Endothelial cell of umbilical vein (primary cell): ENCODE measurements around the gene DOCK1. TPM values are rescaled to one million over a fixed set of nuclear protein-coding genes. Genes with fewer than 3 reads are reported as not detected.

Experiments used
- BruUV-seq: library from RNA; stranded (reverse); fragments of 400-500 nt; replicated peaks from 2 replicates; lab custom pipeline; 2021; lab: Mats Ljungman, UMichigan
- CTCF ChIA-PET: fragments of 300-600, 350-600 bp; sonication (Branson Sonifier 250); formaldehyde crosslinking; loops from one replicate; lab custom pipeline; 2021; ENCODE audit warnings: antibody characterized with exemption, inconsistent platforms; lab: Charles Lee
- POLR2A ChIA-PET: fragments of 300-600, 350-600 bp; sonication (Branson Sonifier 250); formaldehyde crosslinking; loops from one replicate; lab custom pipeline; 2021; ENCODE audit warnings: antibody characterized with exemption, inconsistent platforms; lab: Charles Lee
- DNase-seq: peaks from one replicate; pipeline ENCODE4 v3.0.0-alpha.2; 2011; ENCODE audit warnings: low read depth, low spot score
- FAIRE-seq: peaks from 2 replicates; lab custom pipeline; 2011; peaks lifted over from hg19 to GRCh38; lab: Jason Lieb, UNC
- H2AFZ ChIP-seq: 2 replicates; pipeline ENCODE4 v1.6.0; 2012; ENCODE audit warnings: low read depth, low read length, control low read depth, inconsistent platforms
- H3K27ac ChIP-seq: 2 replicates; pipeline ENCODE4 v1.5.1; 2011; ENCODE audit warnings: low read depth, mild to moderate bottlenecking, control low read depth, low read length, moderate library complexity; ENCODE audit not compliant: insufficient read depth
- H3K27me3 ChIP-seq, 2 experiments: 2 replicates each; pipeline versions ENCODE4 v1.6.0 to v1.6.1; 2011; ENCODE audit warnings: low read length in 2 of 2, mixed read lengths in 1 of 2; ENCODE audit not compliant: control insufficient read depth in 2 of 2, insufficient read depth in 2 of 2
- H3K36me3 ChIP-seq, 2 experiments: 2 replicates in 1 of 2; 3 replicates in 1 of 2; pipeline ENCODE4 v1.5.1; 2011; ENCODE audit warnings: low read length in 2 of 2, mild to moderate bottlenecking in 1 of 2, moderate library complexity in 1 of 2; ENCODE audit not compliant: control insufficient read depth in 2 of 2, insufficient read depth in 2 of 2; ENCODE audit errors: extremely low read depth in 1 of 2
- H3K4me1 ChIP-seq: 3 replicates; pipeline ENCODE4 v1.5.1; 2011; ENCODE audit warnings: mild to moderate bottlenecking, low read length; ENCODE audit not compliant: control insufficient read depth, insufficient read depth; ENCODE audit errors: extremely low read depth
- H3K4me2 ChIP-seq: 2 replicates; pipeline ENCODE4 v1.6.1; 2011; ENCODE audit warnings: low read length, control low read depth, mixed read lengths; ENCODE audit not compliant: insufficient read depth
- H3K4me3 ChIP-seq, 3 experiments: fragments of 200-600 bp in 1 of 3; sonication (generic), shearing (Covaris generic) in 1 of 3; replicated peaks in 1 of 3; 2 replicates each; pipeline ENCODE4 v1.5.1; 2011 to 2016; ENCODE audit warnings: control low read depth in 3 of 3, low read length in 3 of 3, mild to moderate bottlenecking in 2 of 3, inconsistent platforms in 1 of 3, low read depth in 1 of 3, moderate library complexity in 1 of 3; ENCODE audit not compliant: insufficient read depth in 1 of 3
- H3K79me2 ChIP-seq: 2 replicates; pipeline ENCODE4 v1.6.0; 2012; ENCODE audit warnings: low read length, inconsistent platforms; ENCODE audit not compliant: control insufficient read depth, insufficient read depth
- H3K9ac ChIP-seq: replicated peaks from 2 replicates; pipeline ENCODE3; 2011; ENCODE audit warnings: low read length, control low read depth; ENCODE audit not compliant: insufficient read depth; ENCODE audit errors: extremely low read depth
- H3K9me1 ChIP-seq: replicated peaks from 3 replicates; pipeline ENCODE4 v1.6.0; 2011; ENCODE audit warnings: mild to moderate bottlenecking, low read length; ENCODE audit not compliant: control insufficient read depth, insufficient read depth; ENCODE audit errors: extremely low read depth
- H3K9me3 ChIP-seq: replicated peaks from 2 replicates; pipeline ENCODE4 v1.5.1; 2012; ENCODE audit warnings: low read length, inconsistent platforms; ENCODE audit not compliant: control insufficient read depth, insufficient read depth
- H4K20me1 ChIP-seq: replicated peaks from 2 replicates; pipeline ENCODE3; 2011; ENCODE audit warnings: mild to moderate bottlenecking, low read length; ENCODE audit not compliant: control insufficient read depth, insufficient read depth; ENCODE audit errors: extremely low read depth
- CTCF ChIP-seq, 2 donors: IDR thresholded peaks; 1 replicate in 1 of 2; 2 replicates in 1 of 2; pipeline ENCODE4 v1.5.1; 2011; ENCODE audit warnings: low read length in 2 of 2, mild to moderate bottlenecking in 2 of 2, moderate library complexity in 2 of 2, control low read depth in 1 of 2, inconsistent platforms in 1 of 2, low read depth in 1 of 2; ENCODE audit not compliant: insufficient read depth in 1 of 2; ENCODE audit errors: extremely low read depth in 1 of 2
- EZH2 ChIP-seq: IDR thresholded peaks from 2 replicates; pipeline ENCODE4 v1.6.1; 2012; ENCODE audit warnings: borderline replicate concordance, low read depth, mild to moderate bottlenecking, moderate library complexity, low read length, inconsistent platforms; ENCODE audit not compliant: severe bottlenecking
- FOS ChIP-seq: IDR thresholded peaks from 2 replicates; pipeline ENCODE4 v1.6.1; 2011; ENCODE audit warnings: mild to moderate bottlenecking, low read length, moderate library complexity, borderline replicate concordance; ENCODE audit not compliant: insufficient read depth
- GATA2 ChIP-seq: IDR thresholded peaks from 2 replicates; pipeline ENCODE4 v1.7.0; 2011; ENCODE audit warnings: low read depth, mild to moderate bottlenecking, moderate library complexity, mixed read lengths, low read length; ENCODE audit not compliant: insufficient read length, insufficient read depth
- JUN ChIP-seq: IDR thresholded peaks from 2 replicates; pipeline ENCODE4 v1.6.1; 2011; ENCODE audit warnings: borderline replicate concordance, low read depth; ENCODE audit not compliant: insufficient read length, insufficient read depth
- MAX ChIP-seq: IDR thresholded peaks from 2 replicates; pipeline ENCODE4 v1.6.1; 2011; ENCODE audit not compliant: insufficient read depth, insufficient read length
- MYC ChIP-seq: IDR thresholded peaks from one replicate; pipeline ENCODE4 v1.6.1; 2011; ENCODE audit warnings: mild to moderate bottlenecking, low read depth, low read length
- POLR2A ChIP-seq: IDR thresholded peaks from 2 replicates; pipeline ENCODE4 v1.6.1; 2012; ENCODE audit warnings: low read depth, mild to moderate bottlenecking, control low read depth, low read length
- dilution Hi-C: fragments of 300-500 bp; cut with MboI; formaldehyde crosslinking; loops from one replicate; pipeline ENCODE4 v1.15.0; 2019; ENCODE audit warnings: low sequenced_read_pairs; ENCODE audit not compliant: extremely low pct_ligation_motif_present
- intact Hi-C: fragments of 100-400 bp; cut with micrococcal nuclease; formaldehyde crosslinking; loops from one replicate; pipeline ENCODE4 v1.10.0; 2022
- polyA plus RNA-seq, 4 experiments: library from polyadenylated mRNA; depleted of rRNA in 3 of 4; stranded (reverse) in 3 of 4; unstranded in 1 of 4; fragments of >200 nt; gene quantifications; 2 replicates each; pipeline versions ENCODE4 v1.2.1 to v1.2.3, GENCODE V29; 2011 to 2012; ENCODE audit warnings: missing spikeins in 1 of 4
- total RNA-seq: library from RNA; stranded (reverse); gene quantifications from 2 replicates; pipeline ENCODE4 v1.2.3, GENCODE V29; 2021

The DOCK1 gene
- total and polyA plus RNA-seq, 2 donors (not counting 3 experiments of a cell fraction or from before 2014, with no cell fraction given) = 22.5 to 83.1 TPM

GRCh38 chr10:127193125-127193524 lies 287.9 kb downstream of the DOCK1 start:
- DNase-seq (no peak), FAIRE-seq (no peak)
- Histone ChIP-seq H3K27ac (no peak overlapping the region), H3K4me3 (no peak overlapping the region), H3K79me2 (no peaks in the 10 kb centered on the region), H3K9me1 (no peaks in the 10 kb centered on the region), H3K27me3 (peaks cover 5 to 19% of the 10 kb centered on the region in 2 experiments), H2AFZ (no peak overlapping the region), H3K4me1 (peaks cover 4% of the 10 kb centered on the region), H4K20me1 (peaks cover 4% of the 10 kb centered on the region), H3K4me2 (no peak overlapping the region), H3K36me3 (no peaks in the 10 kb centered on the region), H3K9ac (no peak overlapping the region), H3K9me3 (no peaks in the 10 kb centered on the region)
- BruUV-seq = no TSS peak
- ChIA-PET POLR2A (no interaction called here), CTCF (interaction anchor here (1.1 to 1.8 kb wide), 4 partner anchors 10 to 51 kb away, joined by 3 to 5 read pairs (median 4); no protein-coding TSS in a partner anchor)
- TF ChIP-seq EZH2 (no peak), POLR2A (no peak), MAX (no peak), JUN (no peak), CTCF (IDR thresholded peaks at IDR 0.05; ENCODE audit: extremely low read depth in 1 of 2, insufficient read depth in 1 of 2, low read depth in 1 of 2, low read length in 2 of 2) (no peak), GATA2 (no peak), MYC (no peak), FOS (no peak)
- intact Hi-C loops = no loop called here
- dilution Hi-C loops = no loop called here
